Measurements from ENCODE around the gene SLIT3. TPM values are rescaled to one million over a fixed set of nuclear protein-coding genes. Genes with fewer than 3 reads are reported as not detected.

SLIT3 gene
- total and polyA plus RNA-seq, 4 donors: 4.6 to 48.5 (median 19.8) TPM

- no peaks in the 10 kb centered on the region for H3K9me3 ChIP-seq (ENCODE audit: control insufficient read depth in 4 of 4, insufficient read depth in 3 of 4, low read length in 3 of 4)
- no peak for DNase-seq
- H3K9ac ChIP-seq (ENCODE audit: insufficient read depth in 1 of 2, low read length in 2 of 2): no peak overlapping the region
- H3K27ac ChIP-seq (ENCODE audit: low read depth in 1 of 2, low read length in 1 of 2): no peak overlapping the region
- no peak overlapping the region for H3K4me3 ChIP-seq
- peaks cover 0 to 23% (median 0%) of the 10 kb centered on the region in 3 donors for H3K27me3 ChIP-seq (ENCODE audit: control insufficient read depth in 3 of 3, insufficient read depth in 3 of 3, low read length in 2 of 3)
- H3K36me3 ChIP-seq (ENCODE audit: control insufficient read depth in 4 of 4, insufficient read depth in 4 of 4, low read length in 4 of 4): no peaks in the 10 kb centered on the region
- no peak for TF ChIP-seq CTCF (IDR thresholded peaks at IDR 0.05; ENCODE audit: control extremely low read depth, extremely low read depth)
- no peak for ATAC-seq (ENCODE audit: insufficient read depth, low FRiP score)
- 74 to 82% methylated on average over 7 to 8 of the region's 8 CpGs for whole genome bisulfite sequencing, 2 donors
- no peaks in the 10 kb centered on the region for H3K4me1 ChIP-seq (ENCODE audit: control insufficient read depth in 5 of 5, insufficient read depth in 5 of 5, low read length in 5 of 5)
Measured at GRCh38 chr5:168897387-168898122, 403.4 kb downstream of the SLIT3 start.

DNA sequence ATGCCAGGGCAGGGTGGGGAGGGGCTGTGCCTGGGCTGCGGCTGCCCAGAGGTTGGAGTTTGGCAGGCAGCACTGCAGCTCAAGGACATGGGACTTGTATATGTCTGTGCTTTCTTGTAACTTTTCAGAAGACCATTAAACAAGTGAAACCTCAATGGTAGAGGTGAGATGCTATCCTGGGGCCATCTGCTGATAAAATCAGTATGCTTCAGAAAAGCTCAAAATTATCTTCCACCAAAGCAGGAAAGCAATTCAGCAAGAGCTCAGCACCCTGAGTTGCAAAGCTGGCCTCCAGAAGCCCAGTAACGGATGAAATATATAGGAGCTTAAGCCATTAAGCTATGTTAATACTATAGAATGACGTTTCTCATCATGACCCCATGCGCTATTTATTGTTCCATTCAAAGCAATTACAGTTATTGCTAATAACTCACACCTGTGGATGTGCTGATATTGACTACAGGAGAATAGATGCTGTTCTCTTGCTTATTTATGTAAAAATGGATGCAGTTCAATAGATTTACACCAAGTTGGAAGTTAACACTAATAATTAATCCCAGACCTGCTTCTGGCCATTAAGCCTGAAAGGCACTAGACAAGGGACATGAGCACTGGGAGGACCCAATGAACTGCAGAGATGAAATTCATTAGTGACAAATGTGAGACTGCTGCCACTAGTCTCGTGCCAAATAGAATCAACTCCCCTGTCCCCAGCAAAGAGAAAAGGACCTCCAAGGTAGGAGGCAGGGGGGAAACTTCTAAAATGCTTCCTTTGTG is 405.5 kb downstream of the SLIT3 start:
- Histone ChIP-seq H3K27me3 (ENCODE audit: control insufficient read depth in 3 of 3, insufficient read depth in 3 of 3, low read length in 2 of 3) (peaks cover 0 to 23% (median 0%) of the 10 kb centered on the region in 3 donors), H3K36me3 (ENCODE audit: control insufficient read depth in 4 of 4, insufficient read depth in 4 of 4, low read length in 4 of 4) (no peaks in the 10 kb centered on the region), H3K9me3 (ENCODE audit: control insufficient read depth in 4 of 4, insufficient read depth in 3 of 4, low read length in 3 of 4) (no peaks in the 10 kb centered on the region), H3K27ac (ENCODE audit: low read depth in 1 of 2, low read length in 1 of 2) (no peak overlapping the region), H3K4me1 (ENCODE audit: control insufficient read depth in 5 of 5, insufficient read depth in 5 of 5, low read length in 5 of 5) (no peaks in the 10 kb centered on the region), H3K9ac (ENCODE audit: insufficient read depth in 1 of 2, low read length in 2 of 2) (no peak overlapping the region), H3K4me3 (no peak overlapping the region)
- ATAC-seq (ENCODE audit: insufficient read depth, low FRiP score) (no peak), DNase-seq (no peak)
- no peak for TF ChIP-seq CTCF (IDR thresholded peaks at IDR 0.05; ENCODE audit: control extremely low read depth, extremely low read depth)
- WGBS, 2 donors: 85 to 90% methylated on average over 5 of the region's 5 CpGs

- H3K27ac ChIP-seq (ENCODE audit: low read depth in 1 of 2, low read length in 1 of 2): no peak overlapping the region
- H3K36me3 ChIP-seq (ENCODE audit: control insufficient read depth in 4 of 4, insufficient read depth in 4 of 4, low read length in 4 of 4): no peaks in the 10 kb centered on the region
- H3K4me1 ChIP-seq (ENCODE audit: control insufficient read depth in 5 of 5, insufficient read depth in 5 of 5, low read length in 5 of 5): no peaks in the 10 kb centered on the region
- H3K4me3 ChIP-seq: no peak overlapping the region
- DNase-seq (no peak), ATAC-seq (ENCODE audit: insufficient read depth, low FRiP score) (no peak)
- H3K9ac ChIP-seq (ENCODE audit: insufficient read depth in 1 of 2, low read length in 2 of 2): no peak overlapping the region
- 64 to 86% methylated on average over 4 of the region's 4 CpGs for WGBS, 2 donors
- H3K27me3 ChIP-seq (ENCODE audit: control insufficient read depth in 3 of 3, insufficient read depth in 3 of 3, low read length in 2 of 3): peaks cover 0 to 27% (median 0%) of the 10 kb centered on the region in 3 donors
- TF ChIP-seq CTCF (IDR thresholded peaks at IDR 0.05; ENCODE audit: control extremely low read depth, extremely low read depth): no peak
- H3K9me3 ChIP-seq (ENCODE audit: control insufficient read depth in 4 of 4, insufficient read depth in 3 of 4, low read length in 3 of 4): no peaks in the 10 kb centered on the region
Measured at GRCh38 chr5:168893283-168893682, 407.7 kb downstream of the SLIT3 start.
